HG03469 (cell line): ENCODE measurements around the gene CAV2.
"Not testable (repeated sequence)": the region's sequence is repeated elsewhere in the genome, so short reads cannot be mapped to it uniquely, and the experiment has no call there.

Experiments
- ATAC-seq: cut with Tn5 transposase; IDR thresholded peaks from one replicate; pipeline ENCODE4 v1.9.1; 2021; ENCODE audit warnings: mild to moderate bottlenecking, moderate library complexity, moderate number of reproducible peaks; ENCODE audit not compliant: unreplicated experiment

The CAV2 gene, protein sequence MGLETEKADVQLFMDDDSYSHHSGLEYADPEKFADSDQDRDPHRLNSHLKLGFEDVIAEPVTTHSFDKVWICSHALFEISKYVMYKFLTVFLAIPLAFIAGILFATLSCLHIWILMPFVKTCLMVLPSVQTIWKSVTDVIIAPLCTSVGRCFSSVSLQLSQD

DNA sequence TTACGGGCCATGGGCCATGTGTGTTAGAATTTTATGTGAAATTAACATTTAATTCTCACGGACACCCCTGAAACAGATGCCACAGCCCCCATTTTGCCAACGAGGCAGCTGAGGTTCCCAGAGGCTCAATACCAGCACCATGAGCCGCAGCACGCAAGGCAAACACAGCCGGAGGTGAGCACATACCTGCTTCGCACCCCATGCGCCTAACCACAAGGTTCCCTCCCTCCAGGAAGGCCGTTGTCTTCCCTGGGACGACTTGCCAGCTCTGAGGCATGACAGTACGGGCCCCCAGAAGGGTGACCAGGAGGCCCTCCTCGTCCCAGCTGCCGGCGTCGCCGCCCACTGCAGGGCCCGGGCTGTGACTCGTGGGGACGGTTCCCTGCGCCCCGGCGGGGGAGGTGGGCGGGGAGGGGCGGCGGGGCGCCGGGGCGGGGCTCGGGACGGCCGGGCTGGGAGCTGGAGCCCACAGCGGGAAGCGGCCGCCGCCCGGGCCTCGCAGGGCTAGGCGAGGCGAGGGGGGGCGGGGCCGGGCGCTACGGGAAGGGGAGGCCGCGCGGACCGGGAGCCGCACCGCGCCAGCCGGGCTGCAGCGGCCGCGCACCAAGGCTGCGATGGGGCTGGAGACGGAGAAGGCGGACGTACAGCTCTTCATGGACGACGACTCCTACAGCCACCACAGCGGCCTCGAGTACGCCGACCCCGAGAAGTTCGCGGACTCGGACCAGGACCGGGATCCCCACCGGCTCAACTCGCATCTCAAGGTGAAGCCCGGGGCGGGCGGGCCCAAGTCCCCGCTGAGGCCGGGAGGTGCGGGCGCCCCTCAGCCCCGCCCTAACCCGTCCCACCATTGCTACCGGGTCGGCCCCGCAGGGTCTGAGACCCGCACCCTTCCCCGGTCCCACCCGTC lies at the start of gene CAV2:
CAV2 (plus strand) TSS at position 571 of the 910 bp plus-strand sequence; CDS start at position 615, 44 bp downstream.
- no peak for ATAC-seq

DNA sequence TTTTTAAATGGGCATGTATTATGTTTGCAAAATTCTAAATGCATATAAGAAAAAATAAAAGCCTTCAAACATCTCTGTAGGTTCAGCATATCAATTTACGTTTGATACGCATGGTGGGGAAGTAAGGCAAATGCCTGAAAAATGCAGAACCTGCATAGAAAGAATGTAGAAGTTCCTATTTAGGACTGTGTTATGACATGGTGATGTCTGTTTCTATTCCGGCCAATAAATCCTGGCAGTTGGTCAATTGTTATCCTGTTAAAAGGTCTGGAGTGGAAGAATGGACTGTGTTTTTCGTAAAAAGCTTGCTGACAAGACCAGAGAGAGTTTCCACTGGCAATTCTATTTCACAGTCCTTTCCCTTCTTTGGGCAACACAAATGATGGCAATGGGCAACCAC lies 49.6 kb upstream of the CAV2 start:
- no peak for ATAC-seq

DNA sequence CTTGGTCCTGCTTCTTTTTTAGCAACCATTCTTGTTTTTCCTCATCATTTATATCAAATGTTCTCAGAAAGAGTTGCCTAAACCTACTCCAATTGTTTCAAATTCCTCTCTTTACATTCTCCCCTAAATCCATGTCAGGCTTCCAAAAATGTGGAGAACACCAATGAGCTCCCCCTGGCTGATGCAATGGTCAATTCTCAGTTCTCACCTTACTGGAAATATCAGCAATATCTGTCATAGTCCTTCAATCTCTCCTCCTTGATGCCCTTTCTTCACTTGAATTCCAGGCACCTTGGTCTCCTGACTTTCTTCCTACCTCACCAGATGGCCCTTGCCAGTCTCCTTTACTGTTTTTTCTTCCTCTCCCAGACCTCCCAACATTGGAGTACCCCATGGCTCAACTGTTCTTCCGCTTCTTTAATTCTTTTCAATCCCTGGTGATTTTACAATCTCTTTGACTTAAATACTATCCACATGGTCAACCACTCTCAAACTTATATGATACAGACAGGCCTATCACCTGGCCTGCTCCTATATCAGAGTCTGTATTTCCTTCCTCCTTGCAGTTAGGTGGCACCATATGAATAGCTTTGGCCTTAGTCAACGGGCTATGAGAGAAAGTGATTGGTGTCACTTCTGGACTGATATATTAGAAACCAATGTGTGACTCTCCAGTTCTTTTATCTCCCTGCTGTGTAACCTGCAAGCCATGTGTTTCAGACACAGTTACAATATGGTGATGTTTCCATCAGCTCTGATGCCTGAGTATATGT lies 47.4 kb upstream of the CAV2 start:
- no peak for ATAC-seq

DNA sequence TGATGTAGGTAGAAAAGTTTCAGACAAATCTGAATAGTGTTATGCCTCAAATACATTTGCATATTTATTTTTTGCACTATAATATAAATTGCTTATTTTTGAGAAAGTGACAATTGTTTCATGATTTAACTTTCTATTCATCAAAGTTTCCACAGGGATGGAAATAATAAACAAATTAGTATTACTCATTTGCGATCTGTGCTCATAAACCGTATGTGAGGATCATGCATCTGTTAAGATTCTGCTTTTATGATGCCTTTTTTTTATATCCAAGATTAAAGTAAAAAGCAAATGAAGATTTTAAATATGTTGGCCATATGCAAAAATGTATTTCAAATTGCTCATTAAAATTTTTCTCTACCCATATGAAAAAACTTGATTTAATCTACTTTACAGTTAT lies 45.2 kb upstream of the CAV2 start:
- no peak for ATAC-seq

DNA sequence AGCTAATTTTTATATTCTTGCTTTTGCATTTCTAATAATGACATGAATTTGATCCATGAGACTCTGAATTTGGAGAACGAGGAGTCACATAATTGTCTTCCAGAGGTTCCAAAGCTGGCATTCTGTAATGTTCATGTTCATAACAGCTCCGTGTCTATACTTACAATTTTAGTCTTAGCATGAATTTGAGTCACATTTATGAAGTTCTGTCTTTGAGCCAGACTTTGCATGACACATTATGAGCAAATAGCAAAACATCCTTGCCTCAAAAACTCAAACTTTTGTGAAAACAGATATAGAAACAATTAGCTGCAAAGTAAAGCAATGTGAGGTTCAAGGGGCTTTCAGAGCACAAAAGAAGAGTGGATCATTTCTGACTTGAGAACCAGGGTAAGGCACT lies 44.5 kb upstream of the CAV2 start:
- ATAC-seq: no peak

DNA sequence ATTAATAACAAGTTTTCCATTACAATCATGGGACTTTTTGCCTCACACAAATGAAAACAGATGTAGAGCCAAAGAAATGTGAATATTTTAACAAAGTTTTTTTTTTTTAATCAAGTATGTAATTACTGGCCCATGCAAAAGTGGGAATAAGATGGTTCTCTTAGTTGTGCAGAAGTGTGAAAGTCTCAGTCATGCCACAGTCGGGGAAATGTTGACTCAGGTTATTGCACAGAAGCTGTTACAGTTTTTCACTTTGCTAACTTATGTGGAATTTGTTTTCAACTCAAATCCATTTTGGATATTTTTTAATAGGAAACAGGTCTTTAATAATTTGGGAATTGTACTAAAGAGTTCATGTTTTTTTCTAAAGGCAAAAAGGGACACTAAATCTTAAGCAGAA lies 44.0 kb upstream of the CAV2 start:
- no peak for ATAC-seq

DNA sequence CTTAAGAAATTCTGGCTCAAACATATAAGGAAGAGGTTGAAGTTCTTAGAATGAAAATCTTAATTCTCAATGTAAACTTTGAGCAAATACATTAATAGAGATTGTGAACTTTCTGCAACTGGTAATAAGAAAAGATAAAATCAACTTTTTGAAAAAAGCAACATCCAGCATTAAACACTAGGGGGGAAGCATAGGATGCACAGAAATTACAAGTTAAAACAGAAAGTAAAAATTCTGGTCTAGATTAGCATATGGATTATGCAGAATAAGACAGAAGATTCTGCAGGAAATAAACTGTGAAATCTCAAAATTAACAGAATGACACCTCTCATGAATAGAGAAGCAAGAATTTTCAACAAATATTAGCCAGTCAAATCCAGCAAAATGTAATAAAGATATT lies 38.0 kb upstream of the CAV2 start:
- no peak for ATAC-seq

DNA sequence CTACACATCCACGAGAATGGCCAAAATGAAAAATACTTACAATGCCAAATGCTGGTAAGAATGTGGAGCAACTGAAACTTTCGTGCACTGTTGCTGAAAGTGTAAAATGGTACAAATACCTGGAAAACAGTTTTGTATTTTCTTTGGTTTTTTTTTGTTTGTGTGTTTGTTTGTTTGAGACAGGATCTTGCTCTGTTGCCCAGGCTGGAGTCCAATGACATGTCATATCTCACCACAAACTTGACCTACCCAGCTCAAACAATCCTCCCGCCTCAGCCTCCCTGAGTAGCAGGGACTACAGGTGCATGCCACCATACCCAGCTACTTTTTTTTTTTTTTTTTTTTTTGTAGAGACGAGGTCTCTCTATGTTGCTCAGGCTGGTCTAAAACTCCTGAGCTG lies 35.6 kb upstream of the CAV2 start:
- no peak for ATAC-seq

DNA sequence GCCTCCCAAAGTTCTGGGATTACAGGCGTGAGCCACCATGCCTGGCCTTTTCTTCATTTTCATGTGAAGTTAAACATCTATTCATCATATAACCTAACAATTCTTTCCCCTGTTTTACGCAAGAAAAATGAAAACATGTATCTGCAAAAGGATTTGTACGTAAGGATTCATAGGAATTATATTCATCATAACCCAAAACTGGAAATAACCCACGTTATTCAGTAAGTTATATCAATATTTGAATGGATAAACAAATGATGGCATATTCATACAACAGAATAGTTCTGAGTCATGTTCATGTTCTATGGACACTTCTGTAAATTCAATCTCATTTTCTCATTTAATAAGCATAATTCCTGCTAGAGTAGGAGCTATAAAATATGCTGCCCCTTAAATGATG lies 35.2 kb upstream of the CAV2 start:
- ATAC-seq: no peak

DNA sequence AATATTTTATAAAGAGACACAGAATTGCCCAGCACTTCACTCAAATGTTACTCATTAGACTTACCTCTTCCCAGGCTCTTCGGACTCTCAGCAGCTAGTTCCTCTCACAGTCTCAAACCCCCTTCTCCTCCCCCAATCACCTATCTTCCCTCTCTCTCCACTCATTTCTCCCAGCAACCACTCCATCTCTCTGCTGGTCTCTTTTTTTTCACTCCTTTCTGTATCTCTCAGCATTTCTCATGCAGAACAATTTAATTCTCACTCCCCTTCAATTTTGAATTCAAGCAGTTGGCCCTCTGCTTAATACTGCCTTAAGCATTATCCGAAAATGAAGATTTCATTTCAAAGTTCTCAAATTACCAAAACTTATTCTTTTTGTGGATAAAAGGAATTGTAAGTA lies 34.4 kb upstream of the CAV2 start:
- no peak for ATAC-seq

DNA sequence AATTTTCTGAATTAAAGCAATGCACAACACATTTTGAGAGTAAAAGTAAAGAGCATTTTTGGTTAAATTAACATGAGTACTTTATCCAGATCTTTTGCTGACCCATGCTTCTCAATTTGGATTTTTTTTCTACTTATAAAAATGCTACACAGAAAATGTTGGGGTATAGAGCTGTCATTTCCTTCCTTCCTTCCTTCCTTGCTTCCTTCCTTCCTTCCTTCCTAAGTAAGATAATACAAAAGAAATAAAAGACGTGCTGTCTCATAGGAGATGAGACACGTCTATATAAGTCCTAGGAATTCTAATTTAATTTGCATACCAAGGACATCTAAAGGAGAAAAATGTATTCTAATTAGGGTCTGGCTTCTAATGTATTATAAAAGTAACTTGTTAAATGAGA lies 31.0 kb upstream of the CAV2 start:
- no peak for ATAC-seq

DNA sequence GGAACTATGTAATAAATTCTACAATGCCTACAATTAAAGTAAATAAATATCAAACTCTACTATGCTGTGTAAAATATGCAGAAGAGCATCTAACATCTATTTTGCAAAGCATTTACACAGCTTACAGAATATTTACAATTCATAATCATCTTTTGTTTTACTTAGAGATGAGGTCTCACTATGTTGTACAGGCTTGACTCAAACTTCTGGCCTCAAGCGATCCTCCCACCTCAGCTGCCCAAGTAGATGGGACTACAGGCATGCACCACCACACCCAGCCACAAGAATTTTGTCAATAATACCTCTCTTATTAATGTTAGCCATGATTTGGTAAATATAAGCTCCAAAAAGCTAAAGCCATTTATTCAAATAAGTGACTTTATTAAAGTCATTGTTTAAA lies 21.9 kb upstream of the CAV2 start:
- no peak for ATAC-seq

DNA sequence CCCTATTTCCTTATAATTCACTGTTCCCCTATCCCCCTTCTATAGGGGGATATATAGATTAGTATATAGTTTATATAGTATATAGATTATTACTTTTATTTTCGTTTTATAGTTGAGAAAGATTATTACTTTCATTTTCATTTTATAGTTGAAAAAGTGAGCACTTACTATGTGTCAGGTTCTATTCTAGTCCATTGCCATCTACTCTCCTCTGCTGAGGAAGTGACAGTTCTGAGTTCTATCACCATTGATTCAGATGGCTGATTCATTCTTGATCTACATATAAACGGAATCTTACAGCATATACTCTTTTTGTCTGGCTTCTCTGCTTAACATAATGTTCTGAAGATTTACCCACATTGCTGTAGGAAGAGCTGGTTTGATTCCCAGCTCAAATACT lies 20.7 kb upstream of the CAV2 start:
- no peak for ATAC-seq

DNA sequence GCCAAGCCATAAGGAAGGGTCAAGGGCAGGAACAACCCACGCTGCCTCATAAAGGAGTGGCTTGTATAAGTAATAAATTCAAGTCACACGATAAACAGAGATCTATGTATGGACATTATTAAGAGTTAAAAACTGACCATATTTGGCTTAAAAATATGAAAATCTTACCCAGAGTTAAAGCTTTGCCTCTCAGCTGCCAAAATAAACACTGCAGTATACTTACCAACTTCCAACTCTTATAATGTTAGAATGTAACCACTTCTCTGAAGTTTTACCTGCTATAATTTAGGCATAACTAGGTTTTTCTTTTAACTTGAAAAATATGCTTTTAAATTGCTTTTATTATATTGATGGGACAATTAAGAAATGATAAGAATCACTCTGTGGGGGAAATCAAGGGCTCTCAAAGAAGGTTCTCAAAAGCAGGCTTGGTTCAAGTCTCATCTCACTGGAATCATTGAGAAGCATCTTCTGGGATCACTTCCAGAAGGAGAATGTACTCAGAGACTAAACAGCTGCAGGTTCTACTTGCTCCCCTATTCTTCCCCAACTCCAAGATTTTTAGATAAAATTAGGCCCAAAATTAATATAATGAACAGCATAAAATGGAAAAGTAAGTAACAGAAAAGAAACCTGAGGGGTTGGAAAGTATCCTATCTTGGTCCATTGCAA lies 16.1 kb upstream of the CAV2 start:
- ATAC-seq: no peak

DNA sequence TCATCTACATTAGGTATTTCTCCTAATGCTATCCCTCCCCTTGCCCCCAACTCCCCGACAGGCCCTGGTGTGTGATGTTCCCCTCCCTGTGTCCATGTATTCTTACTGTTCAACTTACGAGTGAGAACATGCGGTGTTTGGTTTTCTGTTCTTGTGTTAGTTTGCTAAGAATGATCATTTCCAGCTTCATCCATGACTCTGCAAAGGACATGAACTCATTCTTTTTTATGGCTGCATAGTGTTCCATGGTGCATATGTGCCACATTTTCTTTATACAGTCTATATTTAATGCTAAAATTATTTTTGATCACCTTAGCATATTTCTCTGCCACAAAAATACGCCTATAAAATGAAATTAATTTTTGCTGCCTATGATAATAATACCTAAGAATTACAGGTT lies 15.1 kb upstream of the CAV2 start:
- not testable (repeated sequence) for ATAC-seq

DNA sequence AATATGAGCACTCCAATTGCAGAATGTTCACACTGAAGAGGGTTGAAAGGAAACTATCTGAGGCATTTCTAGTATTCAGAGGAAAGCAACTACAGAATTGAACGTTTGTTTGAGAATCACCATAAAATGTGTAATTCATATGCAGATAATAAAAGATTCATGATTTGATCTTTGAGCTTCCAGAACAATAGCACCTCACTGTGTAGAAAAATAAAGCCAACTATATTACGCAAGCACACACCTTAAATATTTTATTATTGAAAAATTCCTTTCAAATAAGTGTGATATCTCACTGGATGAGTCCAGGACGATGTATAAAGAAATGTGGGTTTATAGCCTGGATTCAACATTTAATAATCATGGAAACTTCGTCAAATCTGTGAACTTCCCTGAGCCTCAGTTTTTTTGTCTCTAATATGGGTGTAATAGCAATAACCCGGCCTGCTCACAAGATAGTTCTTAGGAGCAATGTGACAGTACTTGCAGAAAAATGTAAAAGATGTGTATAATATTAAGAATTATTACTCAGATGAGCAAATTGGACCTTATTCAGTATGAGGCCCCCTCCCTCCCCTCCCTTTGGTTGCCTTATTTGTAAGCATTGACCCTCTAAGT lies 11.5 kb upstream of the CAV2 start:
- no peak for ATAC-seq

DNA sequence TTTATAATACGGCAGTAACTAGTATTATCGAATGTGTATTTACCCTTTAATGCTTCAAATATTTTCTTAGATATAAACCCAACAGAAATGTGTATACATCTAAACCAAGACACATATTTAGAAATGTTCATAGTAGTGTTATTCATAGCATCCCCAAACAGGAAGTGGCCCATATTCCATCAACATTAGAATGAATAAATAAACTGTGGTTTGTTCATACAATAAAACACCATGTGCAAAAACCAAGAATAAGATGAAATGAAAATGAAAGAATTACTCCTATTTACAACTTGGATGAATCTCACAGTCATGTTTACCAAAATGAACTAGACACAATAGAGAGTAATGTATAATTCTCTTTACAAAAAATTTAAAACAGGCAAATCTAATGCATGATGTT lies 9.2 kb upstream of the CAV2 start:
- ATAC-seq: no peak

DNA sequence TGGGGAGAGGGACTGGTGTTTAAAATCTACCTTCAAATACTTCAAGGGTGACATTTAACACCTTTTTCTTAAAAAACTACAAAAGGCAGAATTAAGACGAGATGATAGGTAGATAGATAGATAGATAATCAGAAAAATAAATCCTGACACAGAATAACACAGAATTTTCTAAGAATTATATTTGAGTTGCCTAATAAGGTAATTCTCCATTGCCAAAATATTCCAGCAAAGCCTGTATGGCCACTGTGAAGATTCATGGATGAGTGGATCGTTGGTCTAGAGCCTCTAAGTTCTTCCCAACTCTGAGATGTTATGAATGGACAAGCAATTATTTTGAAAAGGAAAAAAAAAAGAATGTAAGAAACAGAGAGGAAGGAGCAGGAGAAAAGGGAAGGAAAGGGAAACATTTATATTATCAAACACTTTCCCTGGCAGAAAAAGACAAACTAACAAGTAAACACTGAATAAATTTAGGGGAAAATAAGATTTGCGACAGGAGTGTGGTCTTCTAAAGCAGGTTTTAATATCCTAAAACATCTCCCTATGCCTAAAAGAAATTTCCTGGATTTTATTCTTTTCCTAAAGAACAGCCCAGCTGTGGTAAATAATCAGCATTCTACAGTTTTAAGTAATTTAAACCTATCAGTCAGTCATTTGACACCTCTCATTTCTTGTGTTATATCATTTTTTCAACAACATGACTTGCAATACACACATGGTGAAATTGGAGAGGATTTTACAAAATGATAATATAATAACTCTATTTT lies 7.5 kb upstream of the CAV2 start:
- no peak for ATAC-seq

DNA sequence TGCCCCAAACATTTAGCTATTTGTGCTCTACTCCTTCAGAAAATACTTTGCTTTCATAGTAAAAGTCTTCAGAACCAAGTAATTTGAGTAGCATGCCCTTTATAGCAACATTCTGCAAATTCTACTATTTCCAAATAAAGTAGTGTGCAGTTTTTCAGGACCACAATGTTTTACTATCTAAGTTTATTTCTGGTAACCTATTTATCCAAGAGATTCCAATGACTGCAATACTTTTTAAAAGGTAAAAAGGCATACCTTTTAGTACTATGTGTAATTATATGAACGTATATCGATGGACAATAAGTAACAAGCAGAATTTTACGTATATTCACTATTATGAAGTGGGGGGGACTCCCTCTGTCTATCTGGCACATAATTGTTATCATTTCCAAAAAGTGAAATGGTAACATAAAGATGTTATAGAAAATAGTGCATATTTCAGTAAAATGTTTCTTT lies 6.9 kb upstream of the CAV2 start:
- ATAC-seq: no peak

DNA sequence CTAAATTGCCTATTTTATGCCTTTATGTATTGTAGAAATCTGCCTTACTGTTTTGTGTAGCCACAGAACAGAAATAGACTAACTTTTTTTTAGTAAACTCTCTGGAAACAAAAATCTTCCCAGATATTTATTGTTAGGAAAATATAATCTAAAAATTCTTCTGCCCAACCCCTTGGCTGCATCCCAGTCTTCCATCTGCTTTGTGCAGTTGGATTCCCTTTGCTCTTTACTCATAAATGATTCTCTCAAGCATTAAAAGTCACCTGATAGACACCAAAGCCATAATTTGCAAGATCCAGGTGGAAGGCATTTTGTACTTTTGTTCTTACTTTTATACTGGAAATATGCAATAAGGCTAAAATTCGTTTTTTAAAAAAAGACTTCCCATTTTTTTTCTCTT lies 6.1 kb upstream of the CAV2 start:
- no peak for ATAC-seq
